Measurements from ENCODE around the gene MAPT. TPM values are rescaled to one million over a fixed set of nuclear protein-coding genes. Genes with fewer than 3 reads are reported as not detected.
"Not testable (repeated sequence)": the region's sequence is repeated elsewhere in the genome, so short reads cannot be mapped to it uniquely, and the experiment has no call there.

The MAPT gene
- total and polyA plus RNA-seq, 9 donors, result 3.8 to 8.8 (median 5.8) TPM

DNA sequence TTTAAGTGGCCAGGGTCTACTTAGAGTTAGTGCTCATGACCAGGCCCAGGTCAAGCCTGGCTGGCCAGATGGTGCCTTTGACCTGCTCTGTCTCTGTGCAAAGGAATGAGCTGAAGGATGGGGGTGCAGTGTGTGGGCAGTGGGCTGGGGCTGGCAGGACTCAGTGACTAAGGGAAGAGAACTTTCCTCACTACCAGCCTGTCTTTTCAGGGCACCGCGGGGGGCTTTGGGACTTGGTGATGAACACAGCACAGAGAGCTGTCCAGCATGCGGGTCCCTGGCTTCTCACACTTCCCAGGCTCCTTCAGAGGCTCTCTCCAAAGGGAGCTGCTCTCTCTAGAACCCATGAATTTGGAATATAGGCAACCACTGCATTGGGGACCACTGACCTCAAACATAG lies 61.7 kb downstream of the MAPT start:
- Histone ChIP-seq H3K9me3 (replicated peaks; ENCODE audit: control insufficient read depth, low read depth, low read length) (no peaks in the 10 kb centered on the region), H3K4me1 (ENCODE audit: control insufficient read depth, insufficient read depth, low read length) (no peaks in the 10 kb centered on the region), H3K36me3 (ENCODE audit: control insufficient read depth, insufficient read depth, low read length) (no peaks in the 10 kb centered on the region), H3K27me3 (ENCODE audit: control insufficient read depth, insufficient read depth, low read length) (peaks cover 8% of the 10 kb centered on the region), H3K4me3 (ENCODE audit: low read length) (no peak overlapping the region), H3K27ac (ENCODE audit: low read length) (no peak overlapping the region)
- DNase-seq, result no peak
- 86% methylated on average over 3 of the region's 3 CpGs for WGBS (ENCODE audit: insufficient coverage)

- not testable (repeated sequence) for DNase-seq; H3K36me3 ChIP-seq (ENCODE audit: control insufficient read depth, insufficient read depth, low read length); H3K27ac ChIP-seq (ENCODE audit: low read length); H3K9me3 ChIP-seq (replicated peaks; ENCODE audit: control insufficient read depth, low read depth, low read length); H3K4me1 ChIP-seq (ENCODE audit: control insufficient read depth, insufficient read depth, low read length); H3K4me3 ChIP-seq (ENCODE audit: low read length); H3K27me3 ChIP-seq (ENCODE audit: control insufficient read depth, insufficient read depth, low read length)
- no CpG with 5 or more reads among the region's 4 CpGs for WGBS (ENCODE audit: insufficient coverage)
Observed at GRCh38 chr17:45956746-45957145, 62.4 kb downstream of the MAPT start.

- Histone ChIP-seq H3K36me3 (ENCODE audit: control insufficient read depth, insufficient read depth, low read length) (no peaks in the 10 kb centered on the region), H3K4me1 (ENCODE audit: control insufficient read depth, insufficient read depth, low read length) (no peaks in the 10 kb centered on the region), H3K27me3 (ENCODE audit: control insufficient read depth, insufficient read depth, low read length) (peaks cover 5% of the 10 kb centered on the region), H3K27ac (ENCODE audit: low read length) (no peak overlapping the region), H3K4me3 (ENCODE audit: low read length) (no peak overlapping the region), H3K9me3 (replicated peaks; ENCODE audit: control insufficient read depth, low read depth, low read length) (no peaks in the 10 kb centered on the region)
- WGBS (ENCODE audit: insufficient coverage), result 79% methylated on average over 5 of the region's 9 CpGs
- no peak for DNase-seq
Observed at GRCh38 chr17:45958307-45958706, 64.0 kb downstream of the MAPT start.

- Histone ChIP-seq H3K27ac (ENCODE audit: low read length) (no peak overlapping the region), H3K4me1 (ENCODE audit: control insufficient read depth, insufficient read depth, low read length) (no peaks in the 10 kb centered on the region), H3K27me3 (ENCODE audit: control insufficient read depth, insufficient read depth, low read length) (peaks cover 4% of the 10 kb centered on the region), H3K4me3 (ENCODE audit: low read length) (no peak overlapping the region), H3K9me3 (replicated peaks; ENCODE audit: control insufficient read depth, low read depth, low read length) (no peaks in the 10 kb centered on the region), H3K36me3 (ENCODE audit: control insufficient read depth, insufficient read depth, low read length) (no peaks in the 10 kb centered on the region)
- no peak for DNase-seq
- 89% methylated on average over 4 of the region's 9 CpGs for WGBS (ENCODE audit: insufficient coverage)
Observed at GRCh38 chr17:45958994-45959665, 64.8 kb downstream of the MAPT start.

DNA sequence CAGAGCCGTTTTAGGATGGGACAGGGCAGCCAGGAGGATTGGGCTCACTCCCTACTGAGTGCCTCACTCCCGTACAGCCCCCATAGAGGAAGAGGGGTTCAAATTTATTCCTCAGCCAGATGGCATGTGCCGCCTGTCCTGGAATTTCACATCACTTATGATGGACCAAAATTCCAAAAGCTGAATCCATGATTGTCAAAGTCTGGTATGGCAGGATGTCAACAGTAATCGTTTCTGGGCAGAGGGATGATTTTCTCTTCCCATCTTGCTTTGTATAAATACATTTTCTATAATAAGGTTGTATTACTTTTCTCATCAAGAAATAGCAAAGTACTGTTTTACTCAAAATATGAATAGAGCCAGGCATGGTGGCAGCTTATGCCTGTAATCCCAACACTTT lies 66.0 kb downstream of the MAPT start:
- no peak for DNase-seq
- H3K27ac ChIP-seq (ENCODE audit: low read length), result no peak overlapping the region
- no CpG with 5 or more reads among the region's 4 CpGs for WGBS (ENCODE audit: insufficient coverage)
- no peaks in the 10 kb centered on the region for H3K36me3 ChIP-seq (ENCODE audit: control insufficient read depth, insufficient read depth, low read length)
- H3K4me1 ChIP-seq (ENCODE audit: control insufficient read depth, insufficient read depth, low read length), result no peaks in the 10 kb centered on the region
- no peaks in the 10 kb centered on the region for H3K9me3 ChIP-seq (replicated peaks; ENCODE audit: control insufficient read depth, low read depth, low read length)
- no peaks in the 10 kb centered on the region for H3K27me3 ChIP-seq (ENCODE audit: control insufficient read depth, insufficient read depth, low read length)
- no peak overlapping the region for H3K4me3 ChIP-seq (ENCODE audit: low read length)

DNA sequence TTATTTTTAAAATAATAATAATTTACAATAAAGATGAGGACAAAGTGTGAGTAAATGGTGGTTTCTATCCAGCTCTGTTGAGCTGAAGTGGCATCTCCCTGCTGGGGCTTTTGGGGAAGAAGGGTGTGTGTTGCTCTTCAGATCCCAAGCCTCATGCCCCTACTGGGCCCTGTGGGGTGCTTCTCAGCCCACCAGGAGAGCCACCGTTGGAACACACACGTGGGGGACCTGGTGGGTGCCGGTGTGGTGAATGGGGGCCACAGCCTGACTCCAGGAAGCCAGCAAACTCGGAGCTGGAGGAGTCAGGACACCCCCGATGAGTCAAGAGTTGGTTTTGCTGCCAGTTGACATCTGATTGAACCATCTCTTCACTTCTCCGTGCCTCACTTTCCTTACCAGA lies 66.9 kb downstream of the MAPT start:
- H3K4me3 ChIP-seq (ENCODE audit: low read length), result no peak overlapping the region
- no peaks in the 10 kb centered on the region for H3K36me3 ChIP-seq (ENCODE audit: control insufficient read depth, insufficient read depth, low read length)
- H3K4me1 ChIP-seq (ENCODE audit: control insufficient read depth, insufficient read depth, low read length), result no peaks in the 10 kb centered on the region
- H3K9me3 ChIP-seq (replicated peaks; ENCODE audit: control insufficient read depth, low read depth, low read length), result no peaks in the 10 kb centered on the region
- no peak for DNase-seq
- H3K27me3 ChIP-seq (ENCODE audit: control insufficient read depth, insufficient read depth, low read length), result no peaks in the 10 kb centered on the region
- 62% methylated on average over 3 of the region's 6 CpGs for WGBS (ENCODE audit: insufficient coverage)
- no peak overlapping the region for H3K27ac ChIP-seq (ENCODE audit: low read length)

- no peaks in the 10 kb centered on the region for H3K4me1 ChIP-seq (ENCODE audit: control insufficient read depth, insufficient read depth, low read length)
- no peaks in the 10 kb centered on the region for H3K9me3 ChIP-seq (replicated peaks; ENCODE audit: control insufficient read depth, low read depth, low read length)
- no peaks in the 10 kb centered on the region for H3K36me3 ChIP-seq (ENCODE audit: control insufficient read depth, insufficient read depth, low read length)
- peaks cover 3% of the 10 kb centered on the region for H3K27me3 ChIP-seq (ENCODE audit: control insufficient read depth, insufficient read depth, low read length)
- H3K27ac ChIP-seq (ENCODE audit: low read length), result no peak overlapping the region
- DNase-seq, result no peak
- WGBS (ENCODE audit: insufficient coverage), result 74% methylated on average over 10 of the region's 12 CpGs
- H3K4me3 ChIP-seq (ENCODE audit: low read length), result no peak overlapping the region
Observed at GRCh38 chr17:45962221-45962972, 68.0 kb downstream of the MAPT start.

DNA sequence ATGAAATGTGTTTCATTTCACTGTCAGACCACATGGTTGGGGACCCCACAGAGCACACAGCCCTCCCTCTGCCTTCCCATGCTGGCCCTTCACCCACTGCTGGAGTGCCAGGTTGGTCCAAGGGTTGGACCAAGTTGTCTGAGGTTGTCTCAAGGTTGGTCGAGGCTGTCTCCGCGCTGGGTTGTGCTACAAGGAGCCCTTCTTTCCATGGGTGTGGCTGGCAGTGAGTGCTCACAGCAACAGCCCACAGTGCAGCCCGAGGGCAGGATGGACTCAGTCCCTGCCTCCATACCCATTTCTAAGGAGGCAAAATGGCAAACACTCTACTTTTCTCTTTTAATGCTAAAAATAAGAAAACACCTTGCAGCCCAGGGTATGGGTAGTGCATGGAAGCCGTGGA lies 68.9 kb downstream of the MAPT start:
- no peak overlapping the region for H3K4me3 ChIP-seq (ENCODE audit: low read length)
- no peak for DNase-seq
- no peak overlapping the region for H3K27ac ChIP-seq (ENCODE audit: low read length)
- no peaks in the 10 kb centered on the region for H3K9me3 ChIP-seq (replicated peaks; ENCODE audit: control insufficient read depth, low read depth, low read length)
- 97% methylated on average over 4 of the region's 5 CpGs for WGBS (ENCODE audit: insufficient coverage)
- H3K36me3 ChIP-seq (ENCODE audit: control insufficient read depth, insufficient read depth, low read length), result no peaks in the 10 kb centered on the region
- H3K4me1 ChIP-seq (ENCODE audit: control insufficient read depth, insufficient read depth, low read length), result no peaks in the 10 kb centered on the region
- H3K27me3 ChIP-seq (ENCODE audit: control insufficient read depth, insufficient read depth, low read length), result peaks cover 8% of the 10 kb centered on the region

DNA sequence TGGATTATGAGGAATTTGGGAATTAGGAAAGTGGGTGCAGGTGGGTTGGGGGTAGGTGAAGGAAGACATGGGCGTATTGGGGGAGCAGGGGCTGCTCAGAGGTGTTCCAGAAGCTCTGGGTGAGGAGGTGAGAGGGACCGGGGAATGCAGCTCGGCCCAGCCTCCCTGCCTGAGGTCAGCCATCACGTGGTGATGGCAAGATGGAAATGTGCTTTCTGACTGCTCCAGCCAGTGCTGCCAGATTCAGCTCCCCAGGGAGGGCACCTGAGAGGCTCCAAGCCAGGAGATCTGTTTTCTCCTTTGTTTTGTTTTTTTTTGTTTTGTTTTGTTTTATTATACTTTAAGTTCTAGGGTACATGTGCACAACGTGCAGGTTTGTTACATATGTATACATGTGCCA lies 69.5 kb downstream of the MAPT start:
- no peaks in the 10 kb centered on the region for H3K36me3 ChIP-seq (ENCODE audit: control insufficient read depth, insufficient read depth, low read length)
- H3K4me3 ChIP-seq (ENCODE audit: low read length), result no peak overlapping the region
- no peaks in the 10 kb centered on the region for H3K9me3 ChIP-seq (replicated peaks; ENCODE audit: control insufficient read depth, low read depth, low read length)
- H3K27ac ChIP-seq (ENCODE audit: low read length), result no peak overlapping the region
- no peaks in the 10 kb centered on the region for H3K4me1 ChIP-seq (ENCODE audit: control insufficient read depth, insufficient read depth, low read length)
- no peak for DNase-seq
- WGBS (ENCODE audit: insufficient coverage), result 64% methylated on average over 4 of the region's 5 CpGs
- peaks cover 8% of the 10 kb centered on the region for H3K27me3 ChIP-seq (ENCODE audit: control insufficient read depth, insufficient read depth, low read length)

- 100% methylated on average over 1 of the region's 4 CpGs for WGBS (ENCODE audit: insufficient coverage)
- H3K27me3 ChIP-seq (ENCODE audit: control insufficient read depth, insufficient read depth, low read length), result peaks cover 8% of the 10 kb centered on the region
- no peak for DNase-seq
- no peak overlapping the region for H3K27ac ChIP-seq (ENCODE audit: low read length)
- no peaks in the 10 kb centered on the region for H3K9me3 ChIP-seq (replicated peaks; ENCODE audit: control insufficient read depth, low read depth, low read length)
- no peaks in the 10 kb centered on the region for H3K4me1 ChIP-seq (ENCODE audit: control insufficient read depth, insufficient read depth, low read length)
- H3K36me3 ChIP-seq (ENCODE audit: control insufficient read depth, insufficient read depth, low read length), result no peaks in the 10 kb centered on the region
- H3K4me3 ChIP-seq (ENCODE audit: low read length), result no peak overlapping the region
Observed at GRCh38 chr17:45964634-45965033, 70.3 kb downstream of the MAPT start.

All from muscle of leg (tissue), 11 donors.